Measurements from ENCODE around the gene HMGB4. TPM values are rescaled to one million over a fixed set of nuclear protein-coding genes. Genes with fewer than 3 reads are reported as not detected.

Gene HMGB4
- total RNA-seq, 1 donor from 2014 or later, result not detected

DNA sequence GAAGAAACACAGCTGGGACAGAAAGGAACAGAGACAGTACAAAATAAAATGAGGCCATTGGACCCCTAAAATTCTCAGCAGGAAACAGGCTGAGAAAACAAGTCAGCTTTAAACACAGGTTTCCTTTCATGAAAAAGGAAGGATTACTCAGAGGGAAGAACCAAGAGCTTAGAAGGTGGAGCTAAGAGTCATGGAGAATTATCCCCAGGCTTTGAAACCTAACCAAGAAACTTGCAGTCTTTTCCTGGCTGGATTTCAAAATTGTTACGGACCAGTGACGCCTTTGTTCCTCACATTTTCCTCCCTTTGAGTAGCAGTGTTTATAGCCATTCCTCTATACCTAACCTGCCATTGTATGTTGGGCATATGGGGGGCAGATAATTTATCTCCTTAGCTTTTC is 8.8 kb downstream of the HMGB4 start:
- H3K4me3 ChIP-seq (ENCODE audit: low read depth, low read length), result no peak overlapping the region
- H3K36me3 ChIP-seq (ENCODE audit: control insufficient read depth, insufficient read depth, low read length), result no peaks in the 10 kb centered on the region
- no peak for FAIRE-seq
- peak; percentile 2 for DNase-seq (ENCODE audit: low read depth)
- TF ChIP-seq, protein P1, sequence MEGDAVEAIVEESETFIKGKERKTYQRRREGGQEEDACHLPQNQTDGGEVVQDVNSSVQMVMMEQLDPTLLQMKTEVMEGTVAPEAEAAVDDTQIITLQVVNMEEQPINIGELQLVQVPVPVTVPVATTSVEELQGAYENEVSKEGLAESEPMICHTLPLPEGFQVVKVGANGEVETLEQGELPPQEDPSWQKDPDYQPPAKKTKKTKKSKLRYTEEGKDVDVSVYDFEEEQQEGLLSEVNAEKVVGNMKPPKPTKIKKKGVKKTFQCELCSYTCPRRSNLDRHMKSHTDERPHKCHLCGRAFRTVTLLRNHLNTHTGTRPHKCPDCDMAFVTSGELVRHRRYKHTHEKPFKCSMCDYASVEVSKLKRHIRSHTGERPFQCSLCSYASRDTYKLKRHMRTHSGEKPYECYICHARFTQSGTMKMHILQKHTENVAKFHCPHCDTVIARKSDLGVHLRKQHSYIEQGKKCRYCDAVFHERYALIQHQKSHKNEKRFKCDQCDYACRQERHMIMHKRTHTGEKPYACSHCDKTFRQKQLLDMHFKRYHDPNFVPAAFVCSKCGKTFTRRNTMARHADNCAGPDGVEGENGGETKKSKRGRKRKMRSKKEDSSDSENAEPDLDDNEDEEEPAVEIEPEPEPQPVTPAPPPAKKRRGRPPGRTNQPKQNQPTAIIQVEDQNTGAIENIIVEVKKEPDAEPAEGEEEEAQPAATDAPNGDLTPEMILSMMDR (IDR thresholded peaks at IDR 0.05; ENCODE audit: insufficient read depth, low read length, severe bottlenecking), result no peak
- H3K27me3 ChIP-seq (ENCODE audit: control insufficient read depth, insufficient read depth, low read length), result no peaks in the 10 kb centered on the region

DNA sequence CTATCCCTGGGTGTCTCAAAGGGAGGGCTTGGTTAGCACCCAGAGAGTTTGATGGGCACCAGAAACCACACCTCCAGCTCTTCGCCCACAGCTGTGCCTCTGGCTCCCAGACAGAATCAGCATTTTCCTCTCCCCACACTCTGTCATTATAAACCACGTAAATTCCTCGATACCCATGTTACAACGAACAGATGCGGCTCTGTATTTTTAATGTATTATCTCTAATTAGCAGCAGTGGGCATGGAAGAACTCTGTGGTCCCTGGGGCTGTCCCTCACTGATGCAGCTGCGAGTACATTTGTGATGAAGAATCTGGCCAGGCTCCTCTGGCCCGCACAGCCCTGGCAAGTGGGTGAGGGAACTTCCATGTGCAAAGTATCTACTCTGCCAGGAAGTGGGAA is 10.8 kb downstream of the HMGB4 start:
- no peaks in the 10 kb centered on the region for H3K27me3 ChIP-seq (ENCODE audit: control insufficient read depth, insufficient read depth, low read length)
- TF ChIP-seq, protein P1 (IDR thresholded peaks at IDR 0.05; ENCODE audit: insufficient read depth, low read length, severe bottlenecking), result no peak
- DNase-seq (ENCODE audit: low read depth) (no peak), FAIRE-seq (peak; percentile 23)
- no peak overlapping the region for H3K4me3 ChIP-seq (ENCODE audit: low read depth, low read length)
- no peaks in the 10 kb centered on the region for H3K36me3 ChIP-seq (ENCODE audit: control insufficient read depth, insufficient read depth, low read length)

- TF ChIP-seq, protein P1 (IDR thresholded peaks at IDR 0.05; ENCODE audit: insufficient read depth, low read length, severe bottlenecking), result no peak
- DNase-seq (ENCODE audit: low read depth) (no peak), FAIRE-seq (no peak)
- Histone ChIP-seq H3K4me3 (ENCODE audit: low read depth, low read length) (no peak overlapping the region), H3K27me3 (ENCODE audit: control insufficient read depth, insufficient read depth, low read length) (no peaks in the 10 kb centered on the region), H3K36me3 (ENCODE audit: control insufficient read depth, insufficient read depth, low read length) (no peaks in the 10 kb centered on the region)
Measured at GRCh38 chr1:33875862-33876261, 12.0 kb downstream of the HMGB4 start.

DNA sequence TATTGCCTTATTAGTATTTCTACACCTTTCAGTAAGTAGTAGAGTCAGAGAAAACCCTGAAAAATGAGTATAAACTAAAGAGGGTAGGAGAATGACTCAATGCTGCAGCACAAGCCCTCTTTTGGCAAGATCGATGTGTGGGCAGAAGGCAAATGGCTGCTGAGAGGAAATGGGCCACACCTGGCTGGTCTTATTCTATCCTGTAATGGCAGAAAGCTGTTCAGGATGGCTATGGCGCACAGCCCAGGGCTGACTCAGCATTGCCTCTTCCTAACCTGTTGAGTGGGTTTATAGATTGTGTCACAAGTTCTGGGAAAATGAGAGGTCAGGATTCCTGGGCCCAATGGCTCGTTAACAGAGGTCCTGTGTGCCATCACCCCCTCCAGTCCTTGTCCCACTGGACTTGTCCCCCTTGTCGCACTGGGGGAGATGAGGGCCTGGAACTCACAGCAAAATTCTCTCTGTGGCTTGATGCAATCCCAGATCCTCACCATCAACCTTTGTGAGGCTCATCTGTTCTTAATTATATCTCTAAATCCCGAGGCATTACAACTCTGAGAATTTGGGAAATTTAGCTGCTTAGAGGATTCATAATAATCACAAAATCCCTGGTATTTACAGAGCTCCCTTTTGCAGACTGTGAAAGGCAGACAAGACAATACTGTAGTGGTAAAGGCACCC is 13.2 kb downstream of the HMGB4 start:
- FAIRE-seq (no peak), DNase-seq (ENCODE audit: low read depth) (peak; percentile 35)
- H3K36me3 ChIP-seq (ENCODE audit: control insufficient read depth, insufficient read depth, low read length), result no peaks in the 10 kb centered on the region
- H3K4me3 ChIP-seq (ENCODE audit: low read depth, low read length), result no peak overlapping the region
- TF ChIP-seq, protein P1 (IDR thresholded peaks at IDR 0.05; ENCODE audit: insufficient read depth, low read length, severe bottlenecking), result no peak
- H3K27me3 ChIP-seq (ENCODE audit: control insufficient read depth, insufficient read depth, low read length), result no peaks in the 10 kb centered on the region

DNA sequence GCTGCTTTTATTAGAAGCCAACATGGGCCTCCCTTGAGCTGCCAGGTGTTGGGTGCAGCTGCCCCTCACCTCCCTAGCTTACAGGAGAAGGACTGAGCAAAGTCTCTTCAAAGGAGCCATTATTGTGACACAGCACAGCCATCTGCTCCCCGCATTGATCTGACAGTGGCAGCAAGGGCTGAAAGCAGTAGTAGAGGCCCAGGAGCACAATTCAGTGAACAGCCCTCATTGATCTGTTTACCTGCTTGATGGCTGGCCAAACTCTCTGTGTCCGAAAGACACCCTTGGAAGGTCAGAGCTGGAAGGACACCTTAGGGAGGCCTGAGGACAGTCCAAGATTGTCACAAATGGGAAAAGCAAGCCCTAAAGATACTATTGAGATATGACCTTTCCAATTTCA is 14.5 kb downstream of the HMGB4 start:
- FAIRE-seq (no peak), DNase-seq (ENCODE audit: low read depth) (no peak)
- Histone ChIP-seq H3K4me3 (ENCODE audit: low read depth, low read length) (no peak overlapping the region), H3K27me3 (ENCODE audit: control insufficient read depth, insufficient read depth, low read length) (no peaks in the 10 kb centered on the region), H3K36me3 (ENCODE audit: control insufficient read depth, insufficient read depth, low read length) (no peaks in the 10 kb centered on the region)
- TF ChIP-seq, protein P1 (IDR thresholded peaks at IDR 0.05; ENCODE audit: insufficient read depth, low read length, severe bottlenecking), result no peak

DNA sequence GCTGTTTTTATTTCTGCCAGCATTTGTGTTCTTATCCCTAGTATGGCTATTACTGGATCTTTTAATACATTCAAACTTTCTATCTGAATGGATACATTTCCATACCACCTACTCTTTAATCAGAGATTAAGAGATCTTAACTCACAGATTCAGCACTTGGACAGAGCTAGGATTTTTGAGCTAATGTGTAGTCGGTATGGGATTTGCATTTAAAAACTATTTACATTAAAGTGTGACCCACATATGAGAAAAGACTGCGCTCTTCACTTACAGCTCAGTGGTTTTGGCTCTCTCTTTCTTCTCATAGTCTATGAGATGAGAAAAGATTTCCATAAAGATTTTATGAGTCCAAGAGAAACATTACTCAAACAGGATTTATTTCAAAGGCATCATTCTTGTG is 16.4 kb downstream of the HMGB4 start:
- Histone ChIP-seq H3K36me3 (ENCODE audit: control insufficient read depth, insufficient read depth, low read length) (no peaks in the 10 kb centered on the region), H3K27me3 (ENCODE audit: control insufficient read depth, insufficient read depth, low read length) (no peaks in the 10 kb centered on the region), H3K4me3 (ENCODE audit: low read depth, low read length) (no peak overlapping the region)
- FAIRE-seq, result no peak
- DNase-seq (ENCODE audit: low read depth), result no peak
- TF ChIP-seq, protein P1 (IDR thresholded peaks at IDR 0.05; ENCODE audit: insufficient read depth, low read length, severe bottlenecking), result no peak

All from bronchial epithelial cell (primary cell).